ENCODE data around the gene GRAP.

The GRAP gene

GRCh38 chr17:19001907-19002590 lies 44.7 kb downstream of the GRAP start:
- DNase-seq, result no peak

DNA sequence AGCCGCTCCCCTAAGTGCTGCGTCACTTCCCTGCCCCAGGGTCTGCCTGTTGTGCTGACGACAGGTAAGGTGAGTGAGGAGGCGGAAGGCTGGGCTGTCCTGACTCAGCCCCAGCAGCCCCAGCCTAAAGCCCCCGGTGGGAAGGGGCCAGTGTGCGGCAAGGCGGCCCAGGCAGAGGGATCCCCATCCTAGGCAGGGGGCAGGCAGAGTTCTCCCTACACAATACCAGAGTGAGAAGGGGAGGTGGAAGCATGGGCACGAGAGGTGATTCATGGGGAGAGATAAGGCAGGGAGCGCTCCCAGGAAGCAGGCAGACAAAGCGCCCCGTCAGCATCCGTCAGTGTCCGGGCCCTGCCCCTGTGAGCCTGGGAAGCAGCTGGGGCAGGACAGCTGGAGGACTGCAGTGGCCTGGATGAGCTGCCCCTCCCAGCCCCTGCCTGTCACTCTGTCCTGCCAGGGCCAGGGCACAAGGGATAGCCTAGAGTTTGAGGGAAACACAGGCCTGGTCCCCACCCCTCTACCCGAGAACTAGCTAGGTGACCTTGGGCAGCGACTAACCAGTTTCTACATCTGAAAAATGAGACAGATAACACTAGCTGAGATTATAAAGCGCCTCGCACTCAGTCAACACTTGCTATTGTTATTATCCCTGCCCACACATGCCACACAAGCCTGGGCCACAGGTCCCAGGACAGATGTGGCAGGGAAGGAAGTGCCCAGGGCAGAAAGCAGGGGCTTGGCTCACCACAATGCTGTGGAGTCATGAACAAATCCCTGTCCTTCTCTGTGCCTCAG lies 46.0 kb downstream of the GRAP start:
- DNase-seq, result no peak

- no peak for DNase-seq
These were observed 46.8 kb downstream of the GRAP start for GRCh38 chr17:18999911-19000310.

GRCh38 chr17:18999394-18999793 lies 47.4 kb downstream of the GRAP start:
- DNase-seq, result no peak

- no peak for DNase-seq
These were observed 49.0 kb downstream of the GRAP start for GRCh38 chr17:18997650-18998196.

DNA sequence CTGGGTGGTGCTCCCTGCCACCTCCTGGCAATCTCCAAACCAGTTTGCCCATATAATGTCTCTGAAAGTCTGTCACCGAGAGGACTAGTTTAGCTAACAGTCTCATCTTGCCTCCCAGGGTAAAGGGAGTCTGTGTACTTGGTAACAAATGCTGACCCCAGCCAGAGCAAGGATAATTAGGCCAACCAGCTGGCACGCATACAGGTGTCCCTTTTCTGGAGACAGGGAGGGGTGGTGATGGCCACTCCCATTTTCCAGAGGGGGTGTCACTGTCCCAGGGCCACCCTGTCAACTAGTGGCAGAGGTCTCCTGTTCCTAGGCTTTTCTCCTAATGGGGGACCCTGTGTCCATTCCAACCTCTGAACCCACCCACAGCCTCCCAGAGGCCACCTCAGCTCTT lies 50.3 kb downstream of the GRAP start:
- no peak for DNase-seq

DNA sequence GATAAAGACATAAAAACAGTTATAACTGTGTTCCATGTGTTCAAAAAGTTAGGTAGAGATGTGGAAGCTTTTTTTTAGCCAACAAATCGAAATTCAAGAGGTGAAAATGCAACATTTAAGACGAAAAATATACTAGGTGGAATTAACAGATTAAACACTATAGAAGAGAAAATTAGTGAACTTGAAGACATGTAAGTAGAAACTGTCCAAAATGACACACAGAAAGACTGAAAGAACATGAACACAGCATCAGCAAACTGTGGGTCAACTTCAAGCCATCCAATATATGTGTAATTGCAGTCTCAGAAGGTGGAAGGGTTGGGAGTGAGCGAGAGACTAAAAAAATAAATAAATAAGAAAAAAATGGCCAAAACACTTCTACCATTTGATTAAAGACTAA lies 51.5 kb downstream of the GRAP start:
- no peak for DNase-seq

- DNase-seq, result no peak
These were observed 52.1 kb downstream of the GRAP start for GRCh38 chr17:18994631-18995030.

GRCh38 chr17:18993905-18994526 lies 52.7 kb downstream of the GRAP start:
- no peak for DNase-seq

GRCh38 chr17:18992454-18993130 lies 54.2 kb downstream of the GRAP start:
- no peak for DNase-seq

DNA sequence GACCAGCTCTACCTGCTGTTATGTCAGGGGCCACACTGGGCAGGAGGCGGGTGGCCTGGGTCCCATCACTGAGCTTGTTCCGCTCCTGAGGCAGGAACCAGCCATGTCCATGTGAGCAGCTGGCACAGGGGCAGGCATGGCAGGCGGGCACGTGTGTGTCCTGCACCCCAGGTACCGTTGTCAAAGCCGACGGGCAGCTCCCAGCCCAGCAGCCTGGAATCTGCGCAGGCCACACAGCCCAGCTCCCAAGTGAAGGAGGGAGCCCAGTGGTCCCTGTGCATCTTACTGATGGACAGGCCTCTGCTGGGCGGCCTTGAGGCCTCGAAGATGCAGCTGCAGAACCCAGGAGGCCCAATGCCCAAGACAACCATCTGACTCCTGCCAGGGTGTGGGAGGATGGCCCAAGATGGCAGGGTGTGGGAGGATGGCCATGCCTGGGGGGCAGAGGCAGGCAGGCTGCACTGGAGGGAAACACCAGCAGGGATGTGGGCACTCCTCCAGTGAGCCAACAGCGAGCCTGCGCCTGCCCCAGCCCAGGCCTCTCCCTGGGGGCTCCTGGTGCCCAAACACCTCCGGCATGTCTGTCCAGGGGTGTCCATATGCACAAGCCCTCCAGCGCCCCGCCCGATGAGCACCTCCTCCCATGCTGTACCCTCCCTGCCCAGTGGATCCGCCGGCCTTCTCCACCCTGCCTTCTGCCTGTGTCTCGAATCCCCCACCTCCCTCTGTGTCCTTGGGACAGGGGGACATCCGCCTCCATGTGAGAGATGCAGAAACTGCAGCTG lies 55.0 kb downstream of the GRAP start:
- no peak for DNase-seq

- no peak for DNase-seq
These were observed 56.4 kb downstream of the GRAP start for GRCh38 chr17:18990331-18990730.

GRCh38 chr17:18988546-18989173 lies 58.1 kb downstream of the GRAP start:
- DNase-seq, result no peak

- no peak for DNase-seq
These were observed 58.8 kb downstream of the GRAP start for GRCh38 chr17:18987862-18988545.

DNA sequence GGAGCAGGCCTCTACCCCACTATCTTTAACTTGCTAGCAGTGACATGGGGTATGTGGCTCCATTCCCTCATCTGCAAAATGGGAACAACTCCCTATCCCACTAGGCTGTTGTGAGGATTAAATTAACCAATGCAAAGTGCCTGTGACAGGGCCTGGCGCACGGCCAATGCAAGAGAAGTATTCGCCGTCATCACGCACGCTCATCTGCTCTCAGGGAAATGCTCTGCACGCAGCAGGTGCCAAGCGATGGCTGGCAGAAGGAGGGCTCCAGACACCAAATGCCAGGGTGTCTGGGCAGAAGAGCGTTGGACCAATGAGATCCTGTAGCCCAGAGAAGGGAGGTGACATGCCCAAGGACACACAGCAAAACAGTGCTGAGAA lies 59.5 kb downstream of the GRAP start:
- no peak for DNase-seq

DNA sequence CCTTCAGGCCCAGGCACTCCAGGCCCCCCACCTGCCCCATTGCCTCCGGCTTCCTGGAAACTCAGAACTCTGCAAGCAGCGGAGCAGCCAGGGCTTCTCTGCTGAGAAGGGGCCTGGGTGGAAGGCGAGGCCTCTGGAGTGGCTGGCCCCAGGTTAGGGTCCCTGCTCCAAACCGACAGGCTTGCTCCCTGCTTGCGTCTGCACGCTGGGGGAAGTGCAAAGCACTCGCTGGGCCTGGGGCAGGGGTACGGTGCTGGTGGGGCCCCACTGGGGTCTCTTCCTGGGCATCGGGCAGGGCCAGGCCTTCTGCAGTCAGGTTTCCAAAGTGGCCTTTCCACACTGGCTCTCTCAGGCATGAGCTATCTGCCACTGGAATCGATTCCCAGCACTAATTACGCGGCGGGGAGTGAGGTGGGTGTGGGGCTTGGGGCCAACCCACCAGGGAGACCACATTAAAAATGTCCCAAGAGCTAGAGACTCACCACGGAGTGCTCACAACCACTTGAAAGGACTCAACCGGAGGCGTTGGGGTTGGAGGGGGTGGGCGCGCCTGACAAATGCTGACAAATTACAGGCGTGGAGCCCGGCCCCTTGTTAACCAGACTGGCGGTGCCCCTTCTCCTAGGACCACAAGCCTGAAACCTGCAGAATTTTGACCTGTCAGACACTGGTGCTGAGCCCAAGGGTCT lies 60.1 kb downstream of the GRAP start:
- no peak for DNase-seq

- DNase-seq, result no peak
These were observed 61.3 kb downstream of the GRAP start for GRCh38 chr17:18985475-18985874.

- DNase-seq, result no peak
These were observed 62.3 kb downstream of the GRAP start for GRCh38 chr17:18984273-18985114.

- DNase-seq, result no peak
These were observed 64.9 kb downstream of the GRAP start for GRCh38 chr17:18981642-18982424.

All from activated CD4-positive, alpha-beta T cell treated with anti-CD3 and anti-CD28 coated beads for 4 hours (primary cell).